Pancreas (tissue), 10 donors: ENCODE data around the gene TDP1. TPM values are rescaled to one million over a fixed set of nuclear protein-coding genes. Genes with fewer than 3 reads are reported as not detected.

ENCODE experiments used
- ATAC-seq, 4 donors: fragments of 200-7000 bp; cut with Tn5 transposase; one replicate each; pipeline versions ENCODE4 v1.8.0 to v1.9.1; 2020; ENCODE audit warnings: mild to moderate bottlenecking in 4 of 4, moderate library complexity in 4 of 4
- DNase-seq, 6 donors: peaks; one replicate each; pipeline ENCODE4 v3.0.0-alpha.2; 2020
- FAIRE-seq: peaks from 2 replicates; lab custom pipeline; 2012; peaks lifted over from hg19 to GRCh38; lab: Jason Lieb, UNC
- H3K27ac ChIP-seq, 4 donors: fragments of 200-600 bp; sonication (generic); 1 replicate in 3 of 4; 2 replicates in 1 of 4; pipeline versions ENCODE4 v1.5.0 to v1.8.0; 2020
- H3K27me3 ChIP-seq, 4 donors: fragments of 200-600 bp; one replicate each; pipeline ENCODE4 v1.8.0; 2021
- H3K36me3 ChIP-seq, 3 donors: fragments of 200-600 bp; sonication (generic) in 1 of 3; one replicate each; pipeline versions ENCODE4 v1.5.0 to v1.8.0; 2020 to 2021
- H3K4me1 ChIP-seq, 3 donors: fragments of 200-600 bp; one replicate each; pipeline ENCODE4 v1.8.0; 2021
- H3K4me3 ChIP-seq, 4 donors: fragments of 200-600 bp; sonication (generic) in 2 of 4; one replicate each; pipeline versions ENCODE4 v1.5.0 to v1.8.0; 2020 to 2021
- H3K9me3 ChIP-seq, 4 donors: fragments of 200-600 bp; one replicate each; pipeline ENCODE4 v1.8.0; 2021
- CTCF ChIP-seq, 4 donors: fragments of 200-600 bp; sonication (generic) in 3 of 4; IDR thresholded peaks; one replicate each; pipeline versions ENCODE4 v1.5.0 to v1.8.0; 2021; ENCODE audit warnings: antibody characterized with exemption in 4 of 4
- WGBS, 2 donors: extraction: QIAGEN DNeasy Blood & Tissue Kit; methylation state at CpG; one replicate each; pipeline ENCODE4 v1.1.7; 2013; 5-methylcytosine and 5-hydroxymethylcytosine counted together
- intact Hi-C, 3 donors: fragments of 100-400 bp; cut with DNase I; formaldehyde crosslinking; loops; one replicate each; pipeline versions ENCODE4 v1.11.1 to v1.14.2; 2022
- polyA plus RNA-seq, 2 donors: library from polyadenylated mRNA; stranded (reverse); fragments of 200-250 nt; gene quantifications; one replicate each; pipeline ENCODE4 v1.2.3, GENCODE V29; 2013
- total RNA-seq, 6 donors: library from RNA; stranded (reverse); fragmentation: NEBNext Ultra II Directional in 4 of 6; extraction: Animal tissue kit (Norgen Biotek cat#: 25700) in 4 of 6; gene quantifications; one replicate each; pipeline versions ENCODE4 v1.2.1 to v1.2.4, GENCODE V29; 2021 to 2023
- donor health status: healthy with polysubstance abuse.
- donor health status: DM: no; HTN: no; CAD: no; lungs with moderate emphysema.
- donor health status: DM: no; HTN: no; CAD: no.
- donor health status: control.
- donor health status: control.
- donor health status: Bipolar disorder and iron deficiency.
- donor health status: DM: yes; HTN: yes; CAD: no.
- donor health status: DM: no; HTN: no; CAD: no.
- donor health status: DM: no; HTN: no; CAD: no.
- donor health status: DM: yes; HTN: yes; CAD: no.

The TDP1 gene
- total and polyA plus RNA-seq, 8 donors, result 2.2 to 9.5 (median 5.8) TPM

- H3K36me3 ChIP-seq, result no peaks in the 10 kb centered on the region
- DNase-seq (no peak), ATAC-seq (no peak), FAIRE-seq (no peak)
- no peak overlapping the region for H3K27ac ChIP-seq
- TF ChIP-seq CTCF (IDR thresholded peaks at IDR 0.05), result no peak
- no peaks in the 10 kb centered on the region for H3K9me3 ChIP-seq
- 85 to 92% methylated on average over 3 of the region's 3 CpGs for WGBS, 2 donors
- no peaks in the 10 kb centered on the region for H3K27me3 ChIP-seq
- no peak overlapping the region for H3K4me3 ChIP-seq
- H3K4me1 ChIP-seq, result no peaks in the 10 kb centered on the region
- intact Hi-C loops, result no loop called here
Measured at GRCh38 chr14:89921346-89921745, 34.4 kb upstream of the TDP1 start.

- no peak for FAIRE-seq
- 91 to 94% methylated on average over 6 of the region's 6 CpGs for WGBS, 2 donors
- intact Hi-C loops, result no loop called here
Measured at GRCh38 chr14:89922031-89922907, 33.5 kb upstream of the TDP1 start.

GRCh38 chr14:89924268-89924667, 31.5 kb upstream of the TDP1 start:
- FAIRE-seq (no peak), DNase-seq (no peak)
- intact Hi-C loops, result no loop called here

More at GRCh38 chr14:89922031-89922907, 33.5 kb upstream of the TDP1 start:
- no peak overlapping the region for H3K4me3 ChIP-seq
- H3K36me3 ChIP-seq, result no peaks in the 10 kb centered on the region
- ATAC-seq (no peak), DNase-seq (no peak)
- H3K9me3 ChIP-seq, result no peaks in the 10 kb centered on the region
- no peak for TF ChIP-seq CTCF (IDR thresholded peaks at IDR 0.05)
- H3K4me1 ChIP-seq, result no peaks in the 10 kb centered on the region
- H3K27ac ChIP-seq, result no peak overlapping the region
- no peaks in the 10 kb centered on the region for H3K27me3 ChIP-seq

GRCh38 chr14:89926694-89927093, 29.0 kb upstream of the TDP1 start:
- TF ChIP-seq CTCF (IDR thresholded peaks at IDR 0.05), result no peak
- H3K4me1 ChIP-seq, result no peaks in the 10 kb centered on the region
- DNase-seq, result no peak
- no peak for ATAC-seq
- H3K36me3 ChIP-seq, result no peaks in the 10 kb centered on the region
- no peaks in the 10 kb centered on the region for H3K27me3 ChIP-seq
- no peak overlapping the region for H3K4me3 ChIP-seq
- intact Hi-C loops, result no loop called here
- no peaks in the 10 kb centered on the region for H3K9me3 ChIP-seq
- H3K27ac ChIP-seq, result no peak overlapping the region
- 5 to 15% methylated on average over 1 of the region's 1 CpG for WGBS, 2 donors
- no peak for FAIRE-seq

More at GRCh38 chr14:89924268-89924667, 31.5 kb upstream of the TDP1 start:
- H3K4me1 ChIP-seq, result no peaks in the 10 kb centered on the region
- no peaks in the 10 kb centered on the region for H3K9me3 ChIP-seq
- TF ChIP-seq CTCF (IDR thresholded peaks at IDR 0.05), result no peak
- no peak overlapping the region for H3K27ac ChIP-seq
- no peaks in the 10 kb centered on the region for H3K27me3 ChIP-seq
- ATAC-seq, result no peak
- WGBS, 2 donors, result 32 to 39% methylated on average over 4 of the region's 4 CpGs
- H3K4me3 ChIP-seq, result no peak overlapping the region
- no peaks in the 10 kb centered on the region for H3K36me3 ChIP-seq
